Calu3 (cell line): ENCODE data around the gene KAT6B. TPM values are rescaled to one million over a fixed set of nuclear protein-coding genes. Genes with fewer than 3 reads are reported as not detected.

Experiments used
- BruUV-seq: library from RNA; stranded (reverse); fragments of 400-500 nt; replicated peaks from 2 replicates; lab custom pipeline; 2021; lab: Mats Ljungman, UMichigan
- CTCF ChIA-PET: fragments of 300-600 bp; sonication (Branson Sonifier 250); formaldehyde crosslinking; loops from one replicate; lab custom pipeline; 2022; ENCODE audit warnings: antibody characterized with exemption; lab: Charles Lee
- DNase-seq: peaks from one replicate; pipeline ENCODE4 v3.0.0; 2022
- H3K27ac Mint-ChIP-seq: one replicate; pipeline ENCODE4 v1.8.0; 2022; ENCODE audit warnings: mixed read lengths; ENCODE audit not compliant: unreplicated experiment
- H3K27me3 Mint-ChIP-seq: one replicate; pipeline ENCODE4 v1.8.0; 2022; ENCODE audit warnings: mixed read lengths; ENCODE audit not compliant: unreplicated experiment
- H3K36me3 Mint-ChIP-seq: one replicate; pipeline ENCODE4 v1.8.0; 2022; ENCODE audit warnings: mild to moderate bottlenecking, moderate library complexity, mixed read lengths; ENCODE audit not compliant: insufficient read depth, unreplicated experiment
- H3K4me1 Mint-ChIP-seq: one replicate; pipeline ENCODE4 v1.8.0; 2022; ENCODE audit warnings: mild to moderate bottlenecking, low read depth, mixed read lengths; ENCODE audit not compliant: unreplicated experiment
- H3K4me3 Mint-ChIP-seq: one replicate; pipeline ENCODE4 v1.8.0; 2022; ENCODE audit warnings: mild to moderate bottlenecking, low read depth, moderate library complexity, mixed read lengths; ENCODE audit not compliant: unreplicated experiment
- H3K9me3 Mint-ChIP-seq: one replicate; pipeline ENCODE4 v1.8.0; 2022; ENCODE audit warnings: low read depth, mixed read lengths; ENCODE audit not compliant: unreplicated experiment
- CTCF ChIP-seq: fragments of 200-600 bp; IDR thresholded peaks from one replicate; pipeline ENCODE4 v1.8.0; 2022; ENCODE audit warnings: antibody characterized with exemption; ENCODE audit not compliant: unreplicated experiment
- intact Hi-C: fragments of 100-400 bp; cut with micrococcal nuclease; formaldehyde crosslinking; loops from one replicate; pipeline ENCODE4 v1.10.0; 2022; ENCODE audit not compliant: unreplicated experiment
- total RNA-seq: library from RNA; stranded (reverse); gene quantifications from 2 replicates; pipeline ENCODE4 v1.2.3, GENCODE V29; 2022

The KAT6B gene
- total RNA-seq, 1 experiment from 2014 or later: 28.6 TPM

- CTCF ChIA-PET: interaction anchor here (0.6 to 0.7 kb wide), 4 partner anchors 11 to 390 kb away, joined by 3 to 5 read pairs (median 4); no protein-coding TSS in a partner anchor
- peaks cover 12% of the 10 kb centered on the region for H3K4me1 Mint-ChIP-seq
- DNase-seq: no peak
- no peak overlapping the region for H3K4me3 Mint-ChIP-seq
- H3K36me3 Mint-ChIP-seq: no peaks in the 10 kb centered on the region
- intact Hi-C loops: loop anchor here (1.0 kb wide), 2 partner anchors 28 to 130 kb away; no protein-coding TSS in a partner anchor
- no peaks in the 10 kb centered on the region for H3K27me3 Mint-ChIP-seq
- no peaks in the 10 kb centered on the region for H3K9me3 Mint-ChIP-seq
- TF ChIP-seq CTCF: peak; percentile 22
- H3K27ac Mint-ChIP-seq: no peak overlapping the region
- no TSS peak for BruUV-seq
Measured at GRCh38 chr10:75019370-75019769, 193.0 kb downstream of the KAT6B start.

GRCh38 chr10:75020168-75020567 lies 193.8 kb downstream of the KAT6B start:
- peaks cover 12% of the 10 kb centered on the region for H3K4me1 Mint-ChIP-seq

GRCh38 chr10:75021379-75022249 lies 195.2 kb downstream of the KAT6B start:
- H3K27ac Mint-ChIP-seq: no peak overlapping the region
- CTCF ChIA-PET: interaction anchor here (0.7 to 1.3 kb wide), 2 partner anchors 10 to 196 kb away, joined by 3 to 7 read pairs; no protein-coding TSS in a partner anchor
- TF ChIP-seq CTCF: no peak
- peaks cover 12% of the 10 kb centered on the region for H3K4me1 Mint-ChIP-seq
- DNase-seq: no peak
- BruUV-seq: no TSS peak
- no peaks in the 10 kb centered on the region for H3K9me3 Mint-ChIP-seq
- H3K4me3 Mint-ChIP-seq: no peak overlapping the region
- intact Hi-C loops: loop anchor here (1.0 to 10.0 kb wide), 4 partner anchors 267 to 777 kb away; no protein-coding TSS in a partner anchor
- H3K27me3 Mint-ChIP-seq: no peaks in the 10 kb centered on the region
- H3K36me3 Mint-ChIP-seq: no peaks in the 10 kb centered on the region

More at GRCh38 chr10:75020168-75020567, 193.8 kb downstream of the KAT6B start:
- TF ChIP-seq CTCF: no peak
- BruUV-seq: no TSS peak
- Mint-ChIP-seq H3K4me3 (no peak overlapping the region), H3K9me3 (no peaks in the 10 kb centered on the region), H3K27ac (no peak overlapping the region), H3K36me3 (no peaks in the 10 kb centered on the region), H3K27me3 (no peaks in the 10 kb centered on the region)
- CTCF ChIA-PET: interaction anchor here (0.6 to 0.7 kb wide), 3 partner anchors 39 to 391 kb away, joined by 4 to 5 read pairs (median 4); no protein-coding TSS in a partner anchor
- intact Hi-C loops: loop anchor here (5.0 to 10.0 kb wide), 2 partner anchors 265 to 603 kb away; no protein-coding TSS in a partner anchor
- DNase-seq: no peak

- Mint-ChIP-seq H3K36me3 (no peaks in the 10 kb centered on the region), H3K27me3 (no peaks in the 10 kb centered on the region), H3K9me3 (no peaks in the 10 kb centered on the region), H3K27ac (no peak overlapping the region), H3K4me3 (no peak overlapping the region), H3K4me1 (peaks cover 12% of the 10 kb centered on the region)
- CTCF ChIA-PET: no interaction called here
- BruUV-seq: no TSS peak
- intact Hi-C loops: loop anchor here (2.0 to 10.0 kb wide), 3 partner anchors 268 to 778 kb away; no protein-coding TSS in a partner anchor
- DNase-seq: no peak
- TF ChIP-seq CTCF: no peak
Measured at GRCh38 chr10:75023074-75023473, 196.7 kb downstream of the KAT6B start.
